Neural crest cell (in vitro differentiated cells): Measurements from ENCODE around the gene RNF144A. TPM values are rescaled to one million over a fixed set of nuclear protein-coding genes. Genes with fewer than 3 reads are reported as not detected.

Source experiments
- DNase-seq: peaks from one replicate; pipeline ENCODE4 v3.0.0; 2021; ENCODE audit warnings: low read depth, mixed read lengths, low spot score
- H3K27ac Mint-ChIP-seq: one replicate; pipeline ENCODE4 v1.8.0; 2021; ENCODE audit warnings: mild to moderate bottlenecking, mixed read lengths; ENCODE audit not compliant: unreplicated experiment
- H3K27me3 Mint-ChIP-seq: 2 replicates; pipeline ENCODE4 v1.8.0; 2021; ENCODE audit warnings: low read depth, mild to moderate bottlenecking, mixed read lengths
- H3K36me3 Mint-ChIP-seq: 2 replicates; pipeline ENCODE4 v1.8.0; 2021; ENCODE audit warnings: low read depth, mild to moderate bottlenecking, mixed read lengths
- H3K4me1 Mint-ChIP-seq: 2 replicates; pipeline ENCODE4 v1.8.0; 2021; ENCODE audit warnings: mixed read lengths
- H3K4me3 Mint-ChIP-seq: one replicate; pipeline ENCODE4 v1.8.0; 2021; ENCODE audit warnings: mild to moderate bottlenecking, mixed read lengths
- H3K9me3 Mint-ChIP-seq: 2 replicates; pipeline ENCODE4 v1.8.0; 2021; ENCODE audit warnings: mixed read lengths
- CTCF ChIP-seq: fragments of 200-600 bp; sonication (generic); conservative IDR thresholded peaks from 2 replicates; pipeline ENCODE4 v1.5.0; 2021; ENCODE audit warnings: antibody characterized with exemption, mild to moderate bottlenecking
- total RNA-seq: library from RNA; stranded (reverse); gene quantifications from 2 replicates; pipeline ENCODE4 v1.2.1, GENCODE V29; 2021

RNF144A gene
- total RNA-seq, 1 donor from 2014 or later: 49.6 TPM

GRCh38 chr2:7009207-7009911 lies 92.1 kb downstream of the RNF144A start:
- Mint-ChIP-seq H3K27me3 (no peaks in the 10 kb centered on the region), H3K36me3 (peaks cover 3% of the 10 kb centered on the region), H3K4me3 (no peak overlapping the region), H3K9me3 (no peaks in the 10 kb centered on the region), H3K27ac (no peak overlapping the region), H3K4me1 (peaks cover 46% of the 10 kb centered on the region)
- no peak for TF ChIP-seq CTCF
- DNase-seq: no peak

- Mint-ChIP-seq H3K4me3 (no peak overlapping the region), H3K4me1 (peaks cover 54% of the 10 kb centered on the region), H3K9me3 (no peaks in the 10 kb centered on the region), H3K36me3 (no peaks in the 10 kb centered on the region), H3K27me3 (no peaks in the 10 kb centered on the region), H3K27ac (peak overlapping the region; percentile 14)
- no peak for TF ChIP-seq CTCF
- no peak for DNase-seq
Measured at GRCh38 chr2:7010391-7011054, 93.3 kb downstream of the RNF144A start.

GRCh38 chr2:7011356-7012083 lies 94.3 kb downstream of the RNF144A start:
- Mint-ChIP-seq H3K27me3 (no peaks in the 10 kb centered on the region), H3K4me3 (no peak overlapping the region), H3K9me3 (no peaks in the 10 kb centered on the region), H3K4me1 (peaks cover 58% of the 10 kb centered on the region), H3K27ac (no peak overlapping the region), H3K36me3 (no peaks in the 10 kb centered on the region)
- no peak for TF ChIP-seq CTCF
- DNase-seq: no peak

DNA sequence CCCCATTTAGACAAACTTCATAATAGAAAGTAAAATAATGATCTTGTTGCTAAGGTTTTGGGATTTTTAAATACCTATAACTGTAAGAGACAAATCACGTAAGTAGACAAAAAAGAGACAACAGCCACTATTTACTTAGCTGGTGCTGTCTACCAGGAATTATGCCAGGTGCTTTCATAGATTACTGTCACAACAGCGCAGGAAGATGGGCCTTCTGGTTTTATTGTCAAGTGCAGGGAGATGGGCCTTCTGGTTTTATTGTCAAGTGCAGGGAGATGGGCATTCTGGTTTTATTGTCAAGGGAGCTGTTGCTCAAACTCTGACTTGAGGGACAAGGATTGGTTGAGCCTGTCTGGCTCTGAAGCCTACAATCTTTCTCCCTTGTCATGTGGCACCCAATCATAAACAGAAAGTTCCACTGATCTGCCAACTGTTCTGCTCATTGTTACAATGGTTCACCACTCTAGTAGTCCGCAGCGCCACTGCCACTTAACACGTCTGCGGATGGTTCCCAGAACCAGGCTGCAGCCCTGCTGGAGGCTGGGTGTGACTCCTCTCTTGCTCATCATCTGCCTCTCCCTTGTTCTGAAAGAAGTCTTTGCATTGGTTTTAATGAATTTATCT lies 95.0 kb downstream of the RNF144A start:
- H3K9me3 Mint-ChIP-seq: no peaks in the 10 kb centered on the region
- DNase-seq: no peak
- peaks cover 63% of the 10 kb centered on the region for H3K4me1 Mint-ChIP-seq
- no peaks in the 10 kb centered on the region for H3K36me3 Mint-ChIP-seq
- no peak for TF ChIP-seq CTCF
- H3K4me3 Mint-ChIP-seq: no peak overlapping the region
- no peaks in the 10 kb centered on the region for H3K27me3 Mint-ChIP-seq
- H3K27ac Mint-ChIP-seq: no peak overlapping the region

DNA sequence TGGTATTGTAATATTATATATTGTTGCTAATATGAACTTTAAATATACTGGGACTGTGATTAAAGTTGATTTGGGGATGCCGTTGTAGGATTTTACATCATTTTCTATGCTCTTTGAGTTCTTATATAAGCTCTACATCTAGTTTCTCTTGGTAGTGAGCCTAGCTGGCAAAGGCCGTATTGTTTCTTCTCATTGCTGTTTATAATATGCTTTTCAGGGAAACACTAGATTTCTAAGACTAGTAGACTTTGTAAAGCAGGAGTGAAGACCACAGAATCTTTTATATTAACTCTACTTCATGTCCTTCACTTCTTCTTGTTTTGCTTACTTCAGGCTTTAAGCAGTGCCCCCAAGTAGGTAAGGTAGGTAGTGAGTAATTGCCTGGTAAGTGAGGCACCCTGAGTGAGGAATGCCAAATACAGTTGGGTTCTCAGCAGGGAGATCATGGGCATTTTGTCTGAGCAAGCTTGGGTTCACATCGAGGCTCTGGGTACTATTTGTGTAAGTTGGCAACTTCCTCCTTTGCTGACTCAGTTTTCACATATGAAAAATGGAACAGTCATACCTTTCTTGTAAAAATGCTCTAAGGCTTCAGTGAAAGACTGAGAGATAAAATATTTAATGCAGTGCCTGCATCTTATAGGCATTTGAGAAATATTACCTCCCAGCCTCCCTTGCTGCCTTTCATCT lies 96.4 kb downstream of the RNF144A start:
- H3K27ac Mint-ChIP-seq: no peak overlapping the region
- DNase-seq: no peak
- H3K4me3 Mint-ChIP-seq: no peak overlapping the region
- no peak for TF ChIP-seq CTCF
- H3K27me3 Mint-ChIP-seq: no peaks in the 10 kb centered on the region
- peaks cover 63% of the 10 kb centered on the region for H3K4me1 Mint-ChIP-seq
- H3K36me3 Mint-ChIP-seq: peaks cover 2% of the 10 kb centered on the region
- no peaks in the 10 kb centered on the region for H3K9me3 Mint-ChIP-seq
